ENCODE results near the gene MT1B. TPM values are rescaled to one million over a fixed set of nuclear protein-coding genes. Genes with fewer than 3 reads are reported as not detected.
A peak's percentile ranks its signal among the peaks of the same experiment; 100 is the strongest.

The MT1B gene
- total and polyA plus RNA-seq, 2 of the 13 experiments (the other 11 are each of a cell fraction or from before 2014, with no cell fraction given), result 0.89 TPM; not detected in 1

DNA sequence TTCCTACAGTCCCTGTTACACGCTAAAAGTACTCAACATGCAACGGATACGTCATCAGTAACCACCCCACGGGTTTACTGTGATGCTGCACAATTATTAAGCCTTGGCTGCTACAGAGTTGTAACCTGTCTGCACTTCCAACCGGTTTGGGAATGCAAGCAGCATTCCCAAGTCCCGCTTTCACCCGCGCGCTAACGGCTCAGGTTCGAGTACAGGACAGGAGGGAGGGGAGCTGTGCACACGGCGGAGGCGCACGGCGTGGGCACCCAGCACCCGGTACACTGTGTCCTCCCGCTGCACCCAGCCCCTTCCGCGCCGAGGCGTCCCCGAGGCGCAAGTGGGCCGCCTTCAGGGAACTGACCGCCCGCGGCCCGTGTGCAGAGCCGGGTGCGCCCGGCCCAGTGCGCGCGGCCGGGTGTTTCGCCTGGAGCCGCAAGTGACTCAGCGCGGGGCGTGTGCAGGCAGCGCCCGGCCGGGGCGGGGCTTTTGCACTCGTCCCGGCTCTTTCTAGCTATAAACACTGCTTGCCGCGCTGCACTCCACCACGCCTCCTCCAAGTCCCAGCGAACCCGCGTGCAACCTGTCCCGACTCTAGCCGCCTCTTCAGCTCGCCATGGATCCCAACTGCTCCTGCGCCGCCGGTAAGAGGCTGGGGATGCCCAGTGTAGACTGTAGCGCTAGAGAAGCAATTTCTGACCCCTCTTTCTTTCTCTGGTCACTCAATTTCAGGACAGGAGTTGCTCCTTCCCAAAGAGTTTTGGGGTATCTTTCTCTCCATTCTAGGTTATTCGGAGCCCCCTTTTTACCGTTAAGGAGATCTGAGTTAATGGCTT is 43.4 kb upstream of the MT1B start, which contains the start of gene MT2A (continued):
- TF ChIP-seq, protein P1, sequence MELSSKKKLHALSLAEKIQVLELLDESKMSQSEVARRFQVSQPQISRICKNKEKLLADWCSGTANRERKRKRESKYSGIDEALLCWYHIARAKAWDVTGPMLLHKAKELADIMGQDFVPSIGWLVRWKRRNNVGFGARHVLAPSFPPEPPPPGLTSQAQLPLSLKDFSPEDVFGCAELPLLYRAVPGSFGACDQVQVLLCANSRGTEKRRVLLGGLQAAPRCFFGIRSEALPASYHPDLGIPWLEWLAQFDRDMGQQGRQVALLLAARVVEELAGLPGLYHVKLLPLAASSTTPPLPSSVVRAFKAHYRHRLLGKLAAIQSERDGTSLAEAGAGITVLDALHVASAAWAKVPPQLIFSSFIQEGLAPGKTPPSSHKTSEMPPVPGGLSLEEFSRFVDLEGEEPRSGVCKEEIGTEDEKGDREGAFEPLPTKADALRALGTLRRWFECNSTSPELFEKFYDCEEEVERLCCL (CRISPR knock-in tag; IDR thresholded peaks at IDR 0.05; ENCODE audit: borderline replicate concordance), result no peak
- no peak for TF ChIP-seq SMARCE1 (IDR thresholded peaks at IDR 0.05; ENCODE audit: borderline replicate concordance)
- peak; percentile 92 for TF ChIP-seq MED1 (CRISPR knock-in tag; IDR thresholded peaks at IDR 0.05)
- no peak for TF ChIP-seq NFIC (IDR thresholded peaks at IDR 0.05; ENCODE audit: low read length)
- TF ChIP-seq ZNF232 (CRISPR knock-in tag; IDR thresholded peaks at IDR 0.05; ENCODE audit: borderline replicate concordance), result peak; percentile 86; the same call in 1 of the 2 replicates
- TF ChIP-seq, protein P2, sequence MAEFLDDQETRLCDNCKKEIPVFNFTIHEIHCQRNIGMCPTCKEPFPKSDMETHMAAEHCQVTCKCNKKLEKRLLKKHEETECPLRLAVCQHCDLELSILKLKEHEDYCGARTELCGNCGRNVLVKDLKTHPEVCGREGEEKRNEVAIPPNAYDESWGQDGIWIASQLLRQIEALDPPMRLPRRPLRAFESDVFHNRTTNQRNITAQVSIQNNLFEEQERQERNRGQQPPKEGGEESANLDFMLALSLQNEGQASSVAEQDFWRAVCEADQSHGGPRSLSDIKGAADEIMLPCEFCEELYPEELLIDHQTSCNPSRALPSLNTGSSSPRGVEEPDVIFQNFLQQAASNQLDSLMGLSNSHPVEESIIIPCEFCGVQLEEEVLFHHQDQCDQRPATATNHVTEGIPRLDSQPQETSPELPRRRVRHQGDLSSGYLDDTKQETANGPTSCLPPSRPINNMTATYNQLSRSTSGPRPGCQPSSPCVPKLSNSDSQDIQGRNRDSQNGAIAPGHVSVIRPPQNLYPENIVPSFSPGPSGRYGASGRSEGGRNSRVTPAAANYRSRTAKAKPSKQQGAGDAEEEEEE (CRISPR knock-in tag; IDR thresholded peaks at IDR 0.05; ENCODE audit: borderline replicate concordance), result no peak
- peak; percentile 24; the same call in 1 of the 2 replicates for TF ChIP-seq ZSCAN9 (CRISPR knock-in tag; IDR thresholded peaks at IDR 0.05; ENCODE audit: borderline replicate concordance)
- peak; percentile 78 for TF ChIP-seq YY1 (IDR thresholded peaks at IDR 0.05; ENCODE audit: insufficient read depth, insufficient replicate concordance, low read depth, low read length)
- no peak for TF ChIP-seq ZFP1 (CRISPR knock-in tag; IDR thresholded peaks at IDR 0.05)
- TF ChIP-seq, protein P3, sequence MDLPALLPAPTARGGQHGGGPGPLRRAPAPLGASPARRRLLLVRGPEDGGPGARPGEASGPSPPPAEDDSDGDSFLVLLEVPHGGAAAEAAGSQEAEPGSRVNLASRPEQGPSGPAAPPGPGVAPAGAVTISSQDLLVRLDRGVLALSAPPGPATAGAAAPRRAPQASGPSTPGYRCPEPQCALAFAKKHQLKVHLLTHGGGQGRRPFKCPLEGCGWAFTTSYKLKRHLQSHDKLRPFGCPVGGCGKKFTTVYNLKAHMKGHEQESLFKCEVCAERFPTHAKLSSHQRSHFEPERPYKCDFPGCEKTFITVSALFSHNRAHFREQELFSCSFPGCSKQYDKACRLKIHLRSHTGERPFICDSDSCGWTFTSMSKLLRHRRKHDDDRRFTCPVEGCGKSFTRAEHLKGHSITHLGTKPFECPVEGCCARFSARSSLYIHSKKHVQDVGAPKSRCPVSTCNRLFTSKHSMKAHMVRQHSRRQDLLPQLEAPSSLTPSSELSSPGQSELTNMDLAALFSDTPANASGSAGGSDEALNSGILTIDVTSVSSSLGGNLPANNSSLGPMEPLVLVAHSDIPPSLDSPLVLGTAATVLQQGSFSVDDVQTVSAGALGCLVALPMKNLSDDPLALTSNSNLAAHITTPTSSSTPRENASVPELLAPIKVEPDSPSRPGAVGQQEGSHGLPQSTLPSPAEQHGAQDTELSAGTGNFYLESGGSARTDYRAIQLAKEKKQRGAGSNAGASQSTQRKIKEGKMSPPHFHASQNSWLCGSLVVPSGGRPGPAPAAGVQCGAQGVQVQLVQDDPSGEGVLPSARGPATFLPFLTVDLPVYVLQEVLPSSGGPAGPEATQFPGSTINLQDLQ (CRISPR knock-in tag; IDR thresholded peaks at IDR 0.05), result 0 out of 2 replicates have a peak, but pooled peaks have one; percentile 71
- peak; percentile 73 for TF ChIP-seq SKI (IDR thresholded peaks at IDR 0.05; ENCODE audit: partially characterized antibody)
- TF ChIP-seq RELA (CRISPR knock-in tag; IDR thresholded peaks at IDR 0.05), result 0 out of 2 replicates have a peak, but pooled peaks have one; percentile 54
- TF ChIP-seq, protein P4, sequence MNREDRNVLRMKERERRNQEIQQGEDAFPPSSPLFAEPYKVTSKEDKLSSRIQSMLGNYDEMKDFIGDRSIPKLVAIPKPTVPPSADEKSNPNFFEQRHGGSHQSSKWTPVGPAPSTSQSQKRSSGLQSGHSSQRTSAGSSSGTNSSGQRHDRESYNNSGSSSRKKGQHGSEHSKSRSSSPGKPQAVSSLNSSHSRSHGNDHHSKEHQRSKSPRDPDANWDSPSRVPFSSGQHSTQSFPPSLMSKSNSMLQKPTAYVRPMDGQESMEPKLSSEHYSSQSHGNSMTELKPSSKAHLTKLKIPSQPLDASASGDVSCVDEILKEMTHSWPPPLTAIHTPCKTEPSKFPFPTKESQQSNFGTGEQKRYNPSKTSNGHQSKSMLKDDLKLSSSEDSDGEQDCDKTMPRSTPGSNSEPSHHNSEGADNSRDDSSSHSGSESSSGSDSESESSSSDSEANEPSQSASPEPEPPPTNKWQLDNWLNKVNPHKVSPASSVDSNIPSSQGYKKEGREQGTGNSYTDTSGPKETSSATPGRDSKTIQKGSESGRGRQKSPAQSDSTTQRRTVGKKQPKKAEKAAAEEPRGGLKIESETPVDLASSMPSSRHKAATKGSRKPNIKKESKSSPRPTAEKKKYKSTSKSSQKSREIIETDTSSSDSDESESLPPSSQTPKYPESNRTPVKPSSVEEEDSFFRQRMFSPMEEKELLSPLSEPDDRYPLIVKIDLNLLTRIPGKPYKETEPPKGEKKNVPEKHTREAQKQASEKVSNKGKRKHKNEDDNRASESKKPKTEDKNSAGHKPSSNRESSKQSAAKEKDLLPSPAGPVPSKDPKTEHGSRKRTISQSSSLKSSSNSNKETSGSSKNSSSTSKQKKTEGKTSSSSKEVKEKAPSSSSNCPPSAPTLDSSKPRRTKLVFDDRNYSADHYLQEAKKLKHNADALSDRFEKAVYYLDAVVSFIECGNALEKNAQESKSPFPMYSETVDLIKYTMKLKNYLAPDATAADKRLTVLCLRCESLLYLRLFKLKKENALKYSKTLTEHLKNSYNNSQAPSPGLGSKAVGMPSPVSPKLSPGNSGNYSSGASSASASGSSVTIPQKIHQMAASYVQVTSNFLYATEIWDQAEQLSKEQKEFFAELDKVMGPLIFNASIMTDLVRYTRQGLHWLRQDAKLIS (CRISPR knock-in tag; IDR thresholded peaks at IDR 0.05), result 0 out of 2 replicates have a peak, but pooled peaks have one; percentile 54
- TF ChIP-seq, protein P5, sequence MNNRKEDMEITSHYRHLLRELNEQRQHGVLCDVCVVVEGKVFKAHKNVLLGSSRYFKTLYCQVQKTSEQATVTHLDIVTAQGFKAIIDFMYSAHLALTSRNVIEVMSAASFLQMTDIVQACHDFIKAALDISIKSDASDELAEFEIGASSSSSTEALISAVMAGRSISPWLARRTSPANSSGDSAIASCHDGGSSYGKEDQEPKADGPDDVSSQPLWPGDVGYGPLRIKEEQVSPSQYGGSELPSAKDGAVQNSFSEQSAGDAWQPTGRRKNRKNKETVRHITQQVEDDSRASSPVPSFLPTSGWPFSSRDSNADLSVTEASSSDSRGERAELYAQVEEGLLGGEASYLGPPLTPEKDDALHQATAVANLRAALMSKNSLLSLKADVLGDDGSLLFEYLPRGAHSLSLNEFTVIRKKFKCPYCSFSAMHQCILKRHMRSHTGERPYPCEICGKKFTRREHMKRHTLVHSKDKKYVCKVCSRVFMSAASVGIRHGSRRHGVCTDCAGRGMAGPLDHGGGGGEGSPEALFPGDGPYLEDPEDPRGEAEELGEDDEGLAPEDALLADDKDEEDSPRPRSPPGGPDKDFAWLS (CRISPR knock-in tag; IDR thresholded peaks at IDR 0.05; ENCODE audit: borderline replicate concordance), result no peak
- no peak for TF ChIP-seq ZNF468 (CRISPR knock-in tag; IDR thresholded peaks at IDR 0.05)
